ENCODE measurements around the gene EEF1AKMT2.
"Not testable (repeated sequence)": the region's sequence is repeated elsewhere in the genome, so short reads cannot be mapped to it uniquely, and the experiment has no call there.

EEF1AKMT2 gene

DNA sequence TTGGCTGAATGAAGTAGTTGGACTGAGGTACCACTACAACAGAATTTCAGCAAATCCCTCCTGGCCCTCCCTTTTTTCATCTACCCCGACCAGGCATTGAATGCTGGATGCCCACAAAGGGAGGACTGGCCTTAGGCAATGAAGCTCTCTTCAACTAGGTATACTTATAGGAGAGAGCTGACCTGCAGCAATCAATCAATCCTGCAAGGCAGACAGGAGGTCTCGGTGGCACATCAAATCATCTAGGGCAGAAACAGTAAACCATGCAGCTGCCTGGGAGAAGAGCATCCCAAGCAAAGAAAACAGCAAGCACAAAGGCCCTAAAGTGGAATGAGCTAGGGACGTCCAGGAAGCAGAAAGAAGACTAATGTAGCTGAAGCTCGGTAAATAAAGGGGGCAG is 7.5 kb upstream of the EEF1AKMT2 start:
- no peaks in the 10 kb centered on the region for H3K27me3 ChIP-seq (ENCODE audit: insufficient read depth, low read depth)
- H3K4me3 ChIP-seq (IDR thresholded peaks at IDR 0.05; ENCODE audit: insufficient read depth, low read depth, low read length): no peak overlapping the region
- peaks cover 26% of the 10 kb centered on the region; the same call in 1 of the 2 replicates for H3K79me2 ChIP-seq (ENCODE audit: insufficient read depth, low read depth)
- H3K36me3 ChIP-seq (ENCODE audit: insufficient read depth): no peaks in the 10 kb centered on the region
- H3K27ac ChIP-seq: no peak overlapping the region
- TF ChIP-seq, protein P1, sequence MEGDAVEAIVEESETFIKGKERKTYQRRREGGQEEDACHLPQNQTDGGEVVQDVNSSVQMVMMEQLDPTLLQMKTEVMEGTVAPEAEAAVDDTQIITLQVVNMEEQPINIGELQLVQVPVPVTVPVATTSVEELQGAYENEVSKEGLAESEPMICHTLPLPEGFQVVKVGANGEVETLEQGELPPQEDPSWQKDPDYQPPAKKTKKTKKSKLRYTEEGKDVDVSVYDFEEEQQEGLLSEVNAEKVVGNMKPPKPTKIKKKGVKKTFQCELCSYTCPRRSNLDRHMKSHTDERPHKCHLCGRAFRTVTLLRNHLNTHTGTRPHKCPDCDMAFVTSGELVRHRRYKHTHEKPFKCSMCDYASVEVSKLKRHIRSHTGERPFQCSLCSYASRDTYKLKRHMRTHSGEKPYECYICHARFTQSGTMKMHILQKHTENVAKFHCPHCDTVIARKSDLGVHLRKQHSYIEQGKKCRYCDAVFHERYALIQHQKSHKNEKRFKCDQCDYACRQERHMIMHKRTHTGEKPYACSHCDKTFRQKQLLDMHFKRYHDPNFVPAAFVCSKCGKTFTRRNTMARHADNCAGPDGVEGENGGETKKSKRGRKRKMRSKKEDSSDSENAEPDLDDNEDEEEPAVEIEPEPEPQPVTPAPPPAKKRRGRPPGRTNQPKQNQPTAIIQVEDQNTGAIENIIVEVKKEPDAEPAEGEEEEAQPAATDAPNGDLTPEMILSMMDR (conservative IDR thresholded peaks at IDR 0.05; ENCODE audit: low read depth, low read length): no peak
- no peak overlapping the region for H3K4me2 ChIP-seq
- no peak overlapping the region for H3K9ac ChIP-seq
- H4K20me1 ChIP-seq (ENCODE audit: insufficient read depth): no peaks in the 10 kb centered on the region
- no peak overlapping the region for H2AFZ ChIP-seq (ENCODE audit: low read depth)
- H3K4me1 ChIP-seq (ENCODE audit: low read depth, poor library complexity, severe bottlenecking): peaks cover 19% of the 10 kb centered on the region

- no peak overlapping the region for H3K4me2 ChIP-seq
- no peak overlapping the region for H3K4me3 ChIP-seq (IDR thresholded peaks at IDR 0.05; ENCODE audit: insufficient read depth, low read depth, low read length)
- H3K27ac ChIP-seq: no peak overlapping the region
- no peaks in the 10 kb centered on the region for H4K20me1 ChIP-seq (ENCODE audit: insufficient read depth)
- no peaks in the 10 kb centered on the region for H3K27me3 ChIP-seq (ENCODE audit: insufficient read depth, low read depth)
- peaks cover 19% of the 10 kb centered on the region for H3K4me1 ChIP-seq (ENCODE audit: low read depth, poor library complexity, severe bottlenecking)
- H3K9ac ChIP-seq: no peak overlapping the region
- no peaks in the 10 kb centered on the region for H3K36me3 ChIP-seq (ENCODE audit: insufficient read depth)
- H2AFZ ChIP-seq (ENCODE audit: low read depth): no peak overlapping the region
- TF ChIP-seq, protein P1 (conservative IDR thresholded peaks at IDR 0.05; ENCODE audit: low read depth, low read length): no peak
- H3K79me2 ChIP-seq (ENCODE audit: insufficient read depth, low read depth): peaks cover 21% of the 10 kb centered on the region; the same call in 1 of the 2 replicates
These were observed 7.1 kb upstream of the EEF1AKMT2 start for GRCh38 chr10:124798781-124799180.

- no peak overlapping the region for H3K27ac ChIP-seq
- no peak overlapping the region for H3K4me2 ChIP-seq
- H3K79me2 ChIP-seq (ENCODE audit: insufficient read depth, low read depth): peaks cover 17% of the 10 kb centered on the region; the same call in 1 of the 2 replicates
- no peak overlapping the region for H3K4me3 ChIP-seq (IDR thresholded peaks at IDR 0.05; ENCODE audit: insufficient read depth, low read depth, low read length)
- no peaks in the 10 kb centered on the region for H3K27me3 ChIP-seq (ENCODE audit: insufficient read depth, low read depth)
- no peak overlapping the region for H2AFZ ChIP-seq (ENCODE audit: low read depth)
- no peaks in the 10 kb centered on the region for H3K36me3 ChIP-seq (ENCODE audit: insufficient read depth)
- TF ChIP-seq, protein P1 (conservative IDR thresholded peaks at IDR 0.05; ENCODE audit: low read depth, low read length): no peak
- no peak overlapping the region for H3K9ac ChIP-seq
- peaks cover 15% of the 10 kb centered on the region for H3K4me1 ChIP-seq (ENCODE audit: low read depth, poor library complexity, severe bottlenecking)
- H4K20me1 ChIP-seq (ENCODE audit: insufficient read depth): no peaks in the 10 kb centered on the region
These were observed 6.7 kb upstream of the EEF1AKMT2 start for GRCh38 chr10:124798364-124798763.

- Histone ChIP-seq H3K27ac (no peak overlapping the region; the same call in 1 of the 2 replicates), H2AFZ (ENCODE audit: low read depth) (peak overlapping the region; percentile 100; the same call in 1 of the 2 replicates)
These were observed 1.3 kb upstream of the EEF1AKMT2 start for GRCh38 chr10:124792998-124793352.

DNA sequence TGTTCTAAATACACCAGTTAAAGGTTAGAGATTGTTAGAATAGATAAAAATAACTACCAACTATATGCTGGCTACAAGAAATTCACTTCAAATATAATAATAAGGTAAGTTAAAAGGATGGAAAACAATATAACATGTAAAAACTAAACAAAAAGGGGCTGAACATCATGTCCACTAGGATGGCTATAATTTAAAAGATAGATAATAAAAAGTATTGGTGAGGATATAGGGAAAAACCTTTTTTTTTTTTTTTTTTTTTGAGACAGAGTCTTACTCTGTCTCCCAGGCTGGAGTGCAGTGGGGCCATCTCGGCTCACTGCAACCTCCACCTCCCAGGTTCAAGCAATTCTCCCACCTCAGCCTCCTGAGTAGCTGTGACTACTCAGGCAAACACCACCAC is 8.8 kb downstream of the EEF1AKMT2 start:
- H3K4me3 ChIP-seq (IDR thresholded peaks at IDR 0.05; ENCODE audit: insufficient read depth, low read depth, low read length); H2AFZ ChIP-seq (ENCODE audit: low read depth); H3K79me2 ChIP-seq (ENCODE audit: insufficient read depth, low read depth); H3K4me1 ChIP-seq (ENCODE audit: low read depth, poor library complexity, severe bottlenecking); H3K4me2 ChIP-seq; H3K27me3 ChIP-seq (ENCODE audit: insufficient read depth, low read depth); H3K36me3 ChIP-seq (ENCODE audit: insufficient read depth); H4K20me1 ChIP-seq (ENCODE audit: insufficient read depth); H3K9ac ChIP-seq; H3K27ac ChIP-seq: not testable (repeated sequence)

More at GRCh38 chr10:124792998-124793352, 1.3 kb upstream of the EEF1AKMT2 start:
- Histone ChIP-seq H3K9ac (peak overlapping the region; percentile 97; the same call in 1 of the 2 replicates), H3K27me3 (ENCODE audit: insufficient read depth, low read depth) (no peaks in the 10 kb centered on the region), H3K4me1 (ENCODE audit: low read depth, poor library complexity, severe bottlenecking) (peaks cover 7% of the 10 kb centered on the region), H3K79me2 (ENCODE audit: insufficient read depth, low read depth) (peaks cover 18% of the 10 kb centered on the region), H3K4me3 (IDR thresholded peaks at IDR 0.05; ENCODE audit: insufficient read depth, low read depth, low read length) (no peak overlapping the region), H4K20me1 (ENCODE audit: insufficient read depth) (no peaks in the 10 kb centered on the region), H3K4me2 (peak overlapping the region; percentile 91; the same call in 1 of the 2 replicates), H3K36me3 (ENCODE audit: insufficient read depth) (no peaks in the 10 kb centered on the region)
- TF ChIP-seq, protein P1 (conservative IDR thresholded peaks at IDR 0.05; ENCODE audit: low read depth, low read length): no peak

Data from KMS-11 (cell line).